Measurements from ENCODE around the gene LTBP3. TPM values are rescaled to one million over a fixed set of nuclear protein-coding genes. Genes with fewer than 3 reads are reported as not detected.

Gene LTBP3
- total and polyA plus RNA-seq, 2 of the 13 experiments (the other 11 are each of a cell fraction or from before 2014, with no cell fraction given) = 12.2 to 68.1 TPM

DNA sequence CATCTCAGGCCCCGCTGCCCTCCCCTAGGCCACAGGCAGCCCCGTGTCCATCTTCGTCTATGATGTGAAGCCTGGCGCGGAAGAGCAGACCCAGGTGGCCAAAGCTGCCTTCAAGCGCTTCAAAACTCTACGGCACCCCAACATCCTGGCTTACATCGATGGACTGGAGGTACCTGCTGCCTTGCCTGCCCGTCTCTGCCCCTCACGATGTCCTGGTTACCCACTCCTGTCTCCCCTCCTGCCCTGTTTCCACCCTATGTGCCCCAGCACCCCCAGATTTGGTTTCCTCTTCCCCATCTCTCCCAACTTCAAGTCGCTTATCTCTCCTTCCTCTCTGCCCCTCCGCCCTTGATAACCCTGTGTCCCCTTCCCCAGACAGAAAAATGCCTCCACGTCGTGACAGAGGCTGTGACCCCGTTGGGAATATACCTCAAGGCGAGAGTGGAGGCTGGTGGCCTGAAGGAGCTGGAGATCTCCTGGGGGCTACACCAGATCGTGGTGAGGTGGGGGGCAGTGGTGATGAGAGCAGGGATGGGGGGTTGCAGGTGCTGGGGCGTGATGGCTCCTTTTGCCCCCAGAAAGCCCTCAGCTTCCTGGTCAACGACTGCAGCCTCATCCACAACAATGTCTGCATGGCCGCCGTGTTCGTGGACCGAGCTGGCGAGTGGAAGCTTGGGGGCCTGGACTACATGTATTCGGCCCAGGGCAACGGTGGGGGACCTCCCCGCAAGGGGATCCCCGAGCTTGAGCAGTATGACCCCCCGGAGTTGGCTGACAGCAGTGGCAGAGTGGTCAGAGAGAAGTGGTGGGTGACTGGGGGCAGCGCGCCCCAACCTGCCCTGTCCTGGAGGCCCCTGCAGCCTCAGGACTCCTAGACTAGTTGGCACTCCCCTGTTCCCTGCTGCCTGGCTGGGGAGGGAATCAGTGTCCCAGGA, 32.3 kb downstream of the LTBP3 start (continued):
- TF ChIP-seq EED (CRISPR knock-in tag; IDR thresholded peaks at IDR 0.05) (peak; percentile 17; the same call in 1 of the 2 replicates), KDM1A (CRISPR knock-in tag; IDR thresholded peaks at IDR 0.05) (no peak), EP300 (IDR thresholded peaks at IDR 0.05; ENCODE audit: low read depth in 2 of 2, low read length in 2 of 2) (no peak), EP300 (CRISPR knock-in tag; IDR thresholded peaks at IDR 0.05; ENCODE audit: borderline replicate concordance) (no peak), SMAD1 (CRISPR knock-in tag; IDR thresholded peaks at IDR 0.05; ENCODE audit: borderline replicate concordance, low read depth) (peak; percentile 59; the same call in 1 of the 2 replicates), MAF1 (CRISPR knock-in tag; IDR thresholded peaks at IDR 0.05; ENCODE audit: borderline replicate concordance) (no peak), RCOR2 (CRISPR knock-in tag; IDR thresholded peaks at IDR 0.05) (no peak), SRY (CRISPR knock-in tag; IDR thresholded peaks at IDR 0.05) (no peak), GTF3A (CRISPR knock-in tag; conservative IDR thresholded peaks at IDR 0.05) (0 out of 2 replicates have a peak, but pooled peaks have one; percentile 31), NFE2L1 (CRISPR knock-in tag; IDR thresholded peaks at IDR 0.05; ENCODE audit: borderline replicate concordance) (no peak), ZNF816 (CRISPR knock-in tag; IDR thresholded peaks at IDR 0.05; ENCODE audit: borderline replicate concordance) (no peak), ZNF234 (CRISPR knock-in tag; conservative IDR thresholded peaks at IDR 0.05) (no peak), RXRA (CRISPR knock-in tag; IDR thresholded peaks at IDR 0.05) (no peak; the same call in 1 of the 2 replicates), CBX5 (CRISPR knock-in tag; IDR thresholded peaks at IDR 0.05; ENCODE audit: borderline replicate concordance) (no peak), BRCA1 (CRISPR knock-in tag; IDR thresholded peaks at IDR 0.05) (no peak), ZZZ3 (CRISPR knock-in tag; IDR thresholded peaks at IDR 0.05; ENCODE audit: borderline replicate concordance) (peak; percentile 25; the same call in 1 of the 2 replicates), KDM5B (CRISPR knock-in tag; IDR thresholded peaks at IDR 0.05; ENCODE audit: borderline replicate concordance) (no peak), ZSCAN21 (CRISPR knock-in tag; IDR thresholded peaks at IDR 0.05; ENCODE audit: borderline replicate concordance) (no peak)
- TF ChIP-seq, protein P1, sequence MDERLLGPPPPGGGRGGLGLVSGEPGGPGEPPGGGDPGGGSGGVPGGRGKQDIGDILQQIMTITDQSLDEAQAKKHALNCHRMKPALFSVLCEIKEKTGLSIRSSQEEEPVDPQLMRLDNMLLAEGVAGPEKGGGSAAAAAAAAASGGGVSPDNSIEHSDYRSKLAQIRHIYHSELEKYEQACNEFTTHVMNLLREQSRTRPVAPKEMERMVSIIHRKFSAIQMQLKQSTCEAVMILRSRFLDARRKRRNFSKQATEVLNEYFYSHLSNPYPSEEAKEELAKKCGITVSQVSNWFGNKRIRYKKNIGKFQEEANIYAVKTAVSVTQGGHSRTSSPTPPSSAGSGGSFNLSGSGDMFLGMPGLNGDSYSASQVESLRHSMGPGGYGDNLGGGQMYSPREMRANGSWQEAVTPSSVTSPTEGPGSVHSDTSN (CRISPR knock-in tag; IDR thresholded peaks at IDR 0.05) = no peak
- TF ChIP-seq, protein P2, sequence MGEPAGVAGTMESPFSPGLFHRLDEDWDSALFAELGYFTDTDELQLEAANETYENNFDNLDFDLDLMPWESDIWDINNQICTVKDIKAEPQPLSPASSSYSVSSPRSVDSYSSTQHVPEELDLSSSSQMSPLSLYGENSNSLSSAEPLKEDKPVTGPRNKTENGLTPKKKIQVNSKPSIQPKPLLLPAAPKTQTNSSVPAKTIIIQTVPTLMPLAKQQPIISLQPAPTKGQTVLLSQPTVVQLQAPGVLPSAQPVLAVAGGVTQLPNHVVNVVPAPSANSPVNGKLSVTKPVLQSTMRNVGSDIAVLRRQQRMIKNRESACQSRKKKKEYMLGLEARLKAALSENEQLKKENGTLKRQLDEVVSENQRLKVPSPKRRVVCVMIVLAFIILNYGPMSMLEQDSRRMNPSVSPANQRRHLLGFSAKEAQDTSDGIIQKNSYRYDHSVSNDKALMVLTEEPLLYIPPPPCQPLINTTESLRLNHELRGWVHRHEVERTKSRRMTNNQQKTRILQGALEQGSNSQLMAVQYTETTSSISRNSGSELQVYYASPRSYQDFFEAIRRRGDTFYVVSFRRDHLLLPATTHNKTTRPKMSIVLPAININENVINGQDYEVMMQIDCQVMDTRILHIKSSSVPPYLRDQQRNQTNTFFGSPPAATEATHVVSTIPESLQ (CRISPR knock-in tag; conservative IDR thresholded peaks at IDR 0.05) = no peak
- TF ChIP-seq, protein P3, sequence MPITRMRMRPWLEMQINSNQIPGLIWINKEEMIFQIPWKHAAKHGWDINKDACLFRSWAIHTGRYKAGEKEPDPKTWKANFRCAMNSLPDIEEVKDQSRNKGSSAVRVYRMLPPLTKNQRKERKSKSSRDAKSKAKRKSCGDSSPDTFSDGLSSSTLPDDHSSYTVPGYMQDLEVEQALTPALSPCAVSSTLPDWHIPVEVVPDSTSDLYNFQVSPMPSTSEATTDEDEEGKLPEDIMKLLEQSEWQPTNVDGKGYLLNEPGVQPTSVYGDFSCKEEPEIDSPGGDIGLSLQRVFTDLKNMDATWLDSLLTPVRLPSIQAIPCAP (CRISPR knock-in tag; IDR thresholded peaks at IDR 0.05; ENCODE audit: low read depth) = no peak
- TF ChIP-seq, protein P4, sequence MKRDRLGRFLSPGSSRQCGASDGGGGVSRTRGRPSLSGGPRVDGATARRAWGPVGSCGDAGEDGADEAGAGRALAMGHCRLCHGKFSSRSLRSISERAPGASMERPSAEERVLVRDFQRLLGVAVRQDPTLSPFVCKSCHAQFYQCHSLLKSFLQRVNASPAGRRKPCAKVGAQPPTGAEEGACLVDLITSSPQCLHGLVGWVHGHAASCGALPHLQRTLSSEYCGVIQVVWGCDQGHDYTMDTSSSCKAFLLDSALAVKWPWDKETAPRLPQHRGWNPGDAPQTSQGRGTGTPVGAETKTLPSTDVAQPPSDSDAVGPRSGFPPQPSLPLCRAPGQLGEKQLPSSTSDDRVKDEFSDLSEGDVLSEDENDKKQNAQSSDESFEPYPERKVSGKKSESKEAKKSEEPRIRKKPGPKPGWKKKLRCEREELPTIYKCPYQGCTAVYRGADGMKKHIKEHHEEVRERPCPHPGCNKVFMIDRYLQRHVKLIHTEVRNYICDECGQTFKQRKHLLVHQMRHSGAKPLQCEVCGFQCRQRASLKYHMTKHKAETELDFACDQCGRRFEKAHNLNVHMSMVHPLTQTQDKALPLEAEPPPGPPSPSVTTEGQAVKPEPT (CRISPR knock-in tag; IDR thresholded peaks at IDR 0.05; ENCODE audit: low read depth) = no peak
